GM12878 (cell line): ENCODE results near the gene GLMP. TPM values are rescaled to one million over a fixed set of nuclear protein-coding genes. Genes with fewer than 3 reads are reported as not detected.

Experiments used
- CREM ChIP-seq: IDR thresholded peaks from 2 replicates; pipeline ENCODE4 v1.6.1; 2014; ENCODE audit warnings: antibody characterized with exemption, low read depth
- EED ChIP-seq: sonication (generic); IDR thresholded peaks from 2 replicates; pipeline ENCODE4 v1.6.1; 2016; ENCODE audit warnings: antibody characterized with exemption, low read depth
- HCFC1 ChIP-seq: fragments of 150-350 bp; IDR thresholded peaks from 2 replicates; pipeline ENCODE4 v1.6.1; 2014; ENCODE audit warnings: low read length
- HDAC2 ChIP-seq: fragments of 200-600 bp; sonication (generic); IDR thresholded peaks from 2 replicates; pipeline ENCODE4 v1.6.1; 2017
- IKZF1 ChIP-seq: fragments of 450-650 bp; conservative IDR thresholded peaks from 2 replicates; pipeline ENCODE4 v1.6.1; 2017; ENCODE audit warnings: antibody characterized with exemption, mild to moderate bottlenecking
- IKZF2 ChIP-seq, 2 experiments: fragments of 450-650 bp; IDR thresholded peaks; 2 replicates each; pipeline ENCODE4 v1.6.1; 2017; ENCODE audit warnings: mild to moderate bottlenecking in 2 of 2, moderate library complexity in 2 of 2
- IRF4 ChIP-seq: IDR thresholded peaks from 2 replicates; pipeline ENCODE4 v1.6.1; 2011; ENCODE audit warnings: low read depth, low read length
- MXI1 ChIP-seq: fragments of 150-350 bp; IDR thresholded peaks from 2 replicates; pipeline ENCODE4 v1.6.1; 2011; ENCODE audit warnings: low read depth, mild to moderate bottlenecking, inconsistent platforms, low read length, improper control_type of control experiment
- TCF12 ChIP-seq: IDR thresholded peaks from 2 replicates; pipeline ENCODE4 v1.6.1; 2011; ENCODE audit warnings: low read depth, mild to moderate bottlenecking, low read length
- ZNF217 ChIP-seq: fragments of 450-650 bp; IDR thresholded peaks from 2 replicates; pipeline ENCODE4 v1.6.1; 2017; ENCODE audit warnings: antibody characterized with exemption, mild to moderate bottlenecking
- polyA plus RNA-seq, 11 experiments: library from polyadenylated mRNA; depleted of rRNA in 4 of 11; unstranded in 6 of 11; stranded (reverse) in 5 of 11; fragments of >200 nt; fragmentation: Nextera tagmentation in 4 of 11; fragmentation: Illumina TruSeq in 1 of 11; extraction: Ambion mirVana in 4 of 11; extraction: Trizol in 1 of 11; gene quantifications; 1 replicate in 1 of 11; 2 replicates in 10 of 11; pipeline versions ENCODE4 v1.2.1 to v1.2.3, GENCODE V29; 2011 to 2016; ENCODE audit warnings: inconsistent platforms in 2 of 11, missing spikeins in 2 of 11, low read depth in 1 of 11
- total RNA-seq, 4 experiments: library from RNA; depleted of rRNA in 3 of 4; stranded (reverse); fragments of >200 nt in 3 of 4; fragmentation: Illumina TruSeq in 1 of 4; extraction: Trizol in 1 of 4; gene quantifications; 2 replicates each; pipeline versions ENCODE4 v1.2.1 to v1.2.3, GENCODE V29; 2013 to 2021
- TF ChIP-seq, protein P1 (sequence below): fragments of 450-650 bp; IDR thresholded peaks from 2 replicates; pipeline ENCODE4 v1.6.1; 2016; ENCODE audit warnings: mild to moderate bottlenecking
- TF ChIP-seq, protein P2 (sequence below): fragments of 450-650 bp; IDR thresholded peaks from 2 replicates; pipeline ENCODE4 v1.6.1; 2017; ENCODE audit warnings: borderline replicate concordance
- TF ChIP-seq, protein P3 (sequence below): IDR thresholded peaks from 2 replicates; pipeline ENCODE4 v1.6.1; 2011; ENCODE audit warnings: borderline replicate concordance, low read depth, mild to moderate bottlenecking, moderate library complexity, mixed read lengths, low read length; ENCODE audit not compliant: insufficient read depth; ENCODE audit errors: extremely low read length
- TF ChIP-seq, protein P4 (sequence below): fragments of 450-650 bp; IDR thresholded peaks from 2 replicates; pipeline ENCODE4 v1.6.1; 2017; ENCODE audit warnings: mild to moderate bottlenecking, low read depth, inconsistent platforms; ENCODE audit not compliant: poor library complexity, severe bottlenecking
- TF ChIP-seq, protein P5 (sequence below): IDR thresholded peaks from 2 replicates; pipeline ENCODE4 v1.6.1; 2012; ENCODE audit warnings: low read depth, low read length, improper control_type of control experiment
- TF ChIP-seq, protein P6 (sequence below): fragments of 150-350 bp; IDR thresholded peaks from 2 replicates; pipeline ENCODE4 v1.6.1; 2016; ENCODE audit warnings: low read depth, low read length

Gene GLMP
- total and polyA plus RNA-seq, 10 of the 15 experiments (the other 5 are each of a cell fraction or from before 2014, with no cell fraction given), result 4.4 to 30.0 (median 19.5) TPM

DNA sequence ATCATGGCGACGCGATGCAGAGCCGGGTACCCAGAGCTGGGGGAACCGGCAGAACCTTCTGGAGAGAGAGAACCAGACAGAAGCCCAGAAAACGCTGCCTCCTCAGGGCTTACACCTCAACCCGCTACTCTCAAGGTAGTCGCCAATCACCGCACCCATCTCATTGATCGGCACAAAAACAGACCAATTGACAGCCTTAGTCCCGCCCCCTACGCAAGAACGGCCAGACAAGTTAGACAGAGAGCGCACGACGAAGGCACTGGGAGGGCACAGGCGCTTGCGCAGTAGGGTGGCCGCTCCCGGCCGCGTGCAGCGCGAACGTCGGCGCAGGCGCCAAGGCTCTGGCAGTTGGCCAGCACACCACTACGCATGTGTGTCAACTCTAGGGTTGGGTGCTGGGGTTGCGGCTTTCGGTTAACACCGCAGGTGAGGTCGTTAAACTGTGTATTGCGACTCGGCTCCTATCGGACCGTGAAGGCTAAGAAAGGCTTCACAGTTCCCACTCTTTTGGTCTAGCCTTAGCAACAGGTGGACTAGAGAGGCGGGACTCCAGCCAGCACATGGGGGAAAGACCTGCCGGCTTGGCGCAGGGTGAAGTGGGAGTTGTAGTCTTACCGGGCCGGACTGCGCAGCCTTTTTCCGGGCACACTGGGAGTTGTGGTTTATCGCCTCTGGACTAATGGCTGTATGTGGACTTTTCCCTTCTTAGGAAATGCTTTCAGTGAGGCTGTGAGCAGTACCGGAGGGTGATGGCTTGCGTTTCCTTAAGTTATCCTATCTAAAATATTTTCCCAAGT lies 42.9 kb upstream of the GLMP start, which contains the start of the genes CCT3 and TSACC (continued):
- TF ChIP-seq, protein P1, sequence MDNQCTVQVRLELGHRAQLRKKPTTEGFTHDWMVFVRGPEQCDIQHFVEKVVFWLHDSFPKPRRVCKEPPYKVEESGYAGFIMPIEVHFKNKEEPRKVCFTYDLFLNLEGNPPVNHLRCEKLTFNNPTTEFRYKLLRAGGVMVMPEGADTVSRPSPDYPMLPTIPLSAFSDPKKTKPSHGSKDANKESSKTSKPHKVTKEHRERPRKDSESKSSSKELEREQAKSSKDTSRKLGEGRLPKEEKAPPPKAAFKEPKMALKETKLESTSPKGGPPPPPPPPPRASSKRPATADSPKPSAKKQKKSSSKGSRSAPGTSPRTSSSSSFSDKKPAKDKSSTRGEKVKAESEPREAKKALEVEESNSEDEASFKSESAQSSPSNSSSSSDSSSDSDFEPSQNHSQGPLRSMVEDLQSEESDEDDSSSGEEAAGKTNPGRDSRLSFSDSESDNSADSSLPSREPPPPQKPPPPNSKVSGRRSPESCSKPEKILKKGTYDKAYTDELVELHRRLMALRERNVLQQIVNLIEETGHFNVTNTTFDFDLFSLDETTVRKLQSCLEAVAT, result peak; percentile 88
- TF ChIP-seq HCFC1, result peak; percentile 92
- TF ChIP-seq, protein P2, sequence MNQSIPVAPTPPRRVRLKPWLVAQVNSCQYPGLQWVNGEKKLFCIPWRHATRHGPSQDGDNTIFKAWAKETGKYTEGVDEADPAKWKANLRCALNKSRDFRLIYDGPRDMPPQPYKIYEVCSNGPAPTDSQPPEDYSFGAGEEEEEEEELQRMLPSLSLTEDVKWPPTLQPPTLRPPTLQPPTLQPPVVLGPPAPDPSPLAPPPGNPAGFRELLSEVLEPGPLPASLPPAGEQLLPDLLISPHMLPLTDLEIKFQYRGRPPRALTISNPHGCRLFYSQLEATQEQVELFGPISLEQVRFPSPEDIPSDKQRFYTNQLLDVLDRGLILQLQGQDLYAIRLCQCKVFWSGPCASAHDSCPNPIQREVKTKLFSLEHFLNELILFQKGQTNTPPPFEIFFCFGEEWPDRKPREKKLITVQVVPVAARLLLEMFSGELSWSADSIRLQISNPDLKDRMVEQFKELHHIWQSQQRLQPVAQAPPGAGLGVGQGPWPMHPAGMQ, result no peak
- TF ChIP-seq EED, result peak; percentile 18; the same call in 1 of the 2 replicates
- TF ChIP-seq, protein P3, sequence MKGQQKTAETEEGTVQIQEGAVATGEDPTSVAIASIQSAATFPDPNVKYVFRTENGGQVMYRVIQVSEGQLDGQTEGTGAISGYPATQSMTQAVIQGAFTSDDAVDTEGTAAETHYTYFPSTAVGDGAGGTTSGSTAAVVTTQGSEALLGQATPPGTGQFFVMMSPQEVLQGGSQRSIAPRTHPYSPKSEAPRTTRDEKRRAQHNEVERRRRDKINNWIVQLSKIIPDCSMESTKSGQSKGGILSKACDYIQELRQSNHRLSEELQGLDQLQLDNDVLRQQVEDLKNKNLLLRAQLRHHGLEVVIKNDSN, result peak; percentile 57
- TF ChIP-seq, protein P4, sequence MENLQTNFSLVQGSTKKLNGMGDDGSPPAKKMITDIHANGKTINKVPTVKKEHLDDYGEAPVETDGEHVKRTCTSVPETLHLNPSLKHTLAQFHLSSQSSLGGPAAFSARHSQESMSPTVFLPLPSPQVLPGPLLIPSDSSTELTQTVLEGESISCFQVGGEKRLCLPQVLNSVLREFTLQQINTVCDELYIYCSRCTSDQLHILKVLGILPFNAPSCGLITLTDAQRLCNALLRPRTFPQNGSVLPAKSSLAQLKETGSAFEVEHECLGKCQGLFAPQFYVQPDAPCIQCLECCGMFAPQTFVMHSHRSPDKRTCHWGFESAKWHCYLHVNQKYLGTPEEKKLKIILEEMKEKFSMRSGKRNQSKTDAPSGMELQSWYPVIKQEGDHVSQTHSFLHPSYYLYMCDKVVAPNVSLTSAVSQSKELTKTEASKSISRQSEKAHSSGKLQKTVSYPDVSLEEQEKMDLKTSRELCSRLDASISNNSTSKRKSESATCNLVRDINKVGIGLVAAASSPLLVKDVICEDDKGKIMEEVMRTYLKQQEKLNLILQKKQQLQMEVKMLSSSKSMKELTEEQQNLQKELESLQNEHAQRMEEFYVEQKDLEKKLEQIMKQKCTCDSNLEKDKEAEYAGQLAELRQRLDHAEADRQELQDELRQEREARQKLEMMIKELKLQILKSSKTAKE, result peak; percentile 91
- TF ChIP-seq HDAC2, result no peak
- TF ChIP-seq IKZF1, result peak; percentile 95
- TF ChIP-seq MXI1, result peak; percentile 92
- peak; percentile 80; the same call in 1 of the 2 replicates for TF ChIP-seq TCF12
- peak; percentile 87 for TF ChIP-seq CREM
- peak; percentile 81 to 86; a peak in 3 of 4 replicates for TF ChIP-seq IKZF2 (IDR thresholded peaks at IDR 0.05)
- no peak; the same call in 1 of the 2 replicates for TF ChIP-seq ZNF217
- TF ChIP-seq, protein P5, sequence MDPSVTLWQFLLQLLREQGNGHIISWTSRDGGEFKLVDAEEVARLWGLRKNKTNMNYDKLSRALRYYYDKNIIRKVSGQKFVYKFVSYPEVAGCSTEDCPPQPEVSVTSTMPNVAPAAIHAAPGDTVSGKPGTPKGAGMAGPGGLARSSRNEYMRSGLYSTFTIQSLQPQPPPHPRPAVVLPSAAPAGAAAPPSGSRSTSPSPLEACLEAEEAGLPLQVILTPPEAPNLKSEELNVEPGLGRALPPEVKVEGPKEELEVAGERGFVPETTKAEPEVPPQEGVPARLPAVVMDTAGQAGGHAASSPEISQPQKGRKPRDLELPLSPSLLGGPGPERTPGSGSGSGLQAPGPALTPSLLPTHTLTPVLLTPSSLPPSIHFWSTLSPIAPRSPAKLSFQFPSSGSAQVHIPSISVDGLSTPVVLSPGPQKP, result 0 out of 2 replicates have a peak, but pooled peaks have one; percentile 28
- TF ChIP-seq IRF4, result peak; percentile 8; the same call in 1 of the 2 replicates
- TF ChIP-seq, protein P6, sequence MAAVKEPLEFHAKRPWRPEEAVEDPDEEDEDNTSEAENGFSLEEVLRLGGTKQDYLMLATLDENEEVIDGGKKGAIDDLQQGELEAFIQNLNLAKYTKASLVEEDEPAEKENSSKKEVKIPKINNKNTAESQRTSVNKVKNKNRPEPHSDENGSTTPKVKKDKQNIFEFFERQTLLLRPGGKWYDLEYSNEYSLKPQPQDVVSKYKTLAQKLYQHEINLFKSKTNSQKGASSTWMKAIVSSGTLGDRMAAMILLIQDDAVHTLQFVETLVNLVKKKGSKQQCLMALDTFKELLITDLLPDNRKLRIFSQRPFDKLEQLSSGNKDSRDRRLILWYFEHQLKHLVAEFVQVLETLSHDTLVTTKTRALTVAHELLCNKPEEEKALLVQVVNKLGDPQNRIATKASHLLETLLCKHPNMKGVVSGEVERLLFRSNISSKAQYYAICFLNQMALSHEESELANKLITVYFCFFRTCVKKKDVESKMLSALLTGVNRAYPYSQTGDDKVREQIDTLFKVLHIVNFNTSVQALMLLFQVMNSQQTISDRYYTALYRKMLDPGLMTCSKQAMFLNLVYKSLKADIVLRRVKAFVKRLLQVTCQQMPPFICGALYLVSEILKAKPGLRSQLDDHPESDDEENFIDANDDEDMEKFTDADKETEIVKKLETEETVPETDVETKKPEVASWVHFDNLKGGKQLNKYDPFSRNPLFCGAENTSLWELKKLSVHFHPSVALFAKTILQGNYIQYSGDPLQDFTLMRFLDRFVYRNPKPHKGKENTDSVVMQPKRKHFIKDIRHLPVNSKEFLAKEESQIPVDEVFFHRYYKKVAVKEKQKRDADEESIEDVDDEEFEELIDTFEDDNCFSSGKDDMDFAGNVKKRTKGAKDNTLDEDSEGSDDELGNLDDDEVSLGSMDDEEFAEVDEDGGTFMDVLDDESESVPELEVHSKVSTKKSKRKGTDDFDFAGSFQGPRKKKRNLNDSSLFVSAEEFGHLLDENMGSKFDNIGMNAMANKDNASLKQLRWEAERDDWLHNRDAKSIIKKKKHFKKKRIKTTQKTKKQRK, result peak; percentile 43; the same call in 1 of the 2 replicates
